ENCODE results near the gene LGI4.

The LGI4 gene

GRCh38 chr19:35100588-35101533, 34.0 kb downstream of the LGI4 start:
- Histone ChIP-seq H2AFZ (ENCODE audit: low read depth) (no peak overlapping the region), H3K9ac (no peak overlapping the region), H3K4me1 (ENCODE audit: low read depth, poor library complexity, severe bottlenecking) (no peaks in the 10 kb centered on the region), H3K4me2 (no peak overlapping the region), H4K20me1 (ENCODE audit: insufficient read depth) (no peaks in the 10 kb centered on the region), H3K79me2 (ENCODE audit: insufficient read depth, low read depth) (no peaks in the 10 kb centered on the region), H3K27ac (no peak overlapping the region), H3K36me3 (ENCODE audit: insufficient read depth) (no peaks in the 10 kb centered on the region), H3K4me3 (IDR thresholded peaks at IDR 0.05; ENCODE audit: insufficient read depth, low read depth, low read length) (no peak overlapping the region), H3K27me3 (ENCODE audit: insufficient read depth, low read depth) (peaks cover 6% of the 10 kb centered on the region; the same call in 1 of the 2 replicates)
- no peak for TF ChIP-seq CTCF (conservative IDR thresholded peaks at IDR 0.05; ENCODE audit: low read depth, low read length)

GRCh38 chr19:35099897-35100275, 35.0 kb downstream of the LGI4 start:
- Histone ChIP-seq H3K4me1 (ENCODE audit: low read depth, poor library complexity, severe bottlenecking) (no peaks in the 10 kb centered on the region), H3K36me3 (ENCODE audit: insufficient read depth) (no peaks in the 10 kb centered on the region), H3K9ac (no peak overlapping the region), H4K20me1 (ENCODE audit: insufficient read depth) (no peaks in the 10 kb centered on the region), H3K4me3 (IDR thresholded peaks at IDR 0.05; ENCODE audit: insufficient read depth, low read depth, low read length) (no peak overlapping the region), H2AFZ (ENCODE audit: low read depth) (no peak overlapping the region), H3K27ac (no peak overlapping the region), H3K4me2 (no peak overlapping the region), H3K27me3 (ENCODE audit: insufficient read depth, low read depth) (peaks cover 6% of the 10 kb centered on the region; the same call in 1 of the 2 replicates), H3K79me2 (ENCODE audit: insufficient read depth, low read depth) (no peaks in the 10 kb centered on the region)
- no peak for TF ChIP-seq CTCF (conservative IDR thresholded peaks at IDR 0.05; ENCODE audit: low read depth, low read length)

- Histone ChIP-seq H3K27me3 (ENCODE audit: insufficient read depth, low read depth) (peaks cover 6% of the 10 kb centered on the region; the same call in 1 of the 2 replicates), H3K27ac (no peak overlapping the region), H4K20me1 (ENCODE audit: insufficient read depth) (no peaks in the 10 kb centered on the region), H3K4me3 (IDR thresholded peaks at IDR 0.05; ENCODE audit: insufficient read depth, low read depth, low read length) (no peak overlapping the region), H3K79me2 (ENCODE audit: insufficient read depth, low read depth) (no peaks in the 10 kb centered on the region), H3K9ac (no peak overlapping the region), H2AFZ (ENCODE audit: low read depth) (no peak overlapping the region), H3K4me2 (no peak overlapping the region), H3K4me1 (ENCODE audit: low read depth, poor library complexity, severe bottlenecking) (no peaks in the 10 kb centered on the region), H3K36me3 (ENCODE audit: insufficient read depth) (no peaks in the 10 kb centered on the region)
- TF ChIP-seq CTCF (conservative IDR thresholded peaks at IDR 0.05; ENCODE audit: low read depth, low read length) = no peak
These were observed 35.5 kb downstream of the LGI4 start for GRCh38 chr19:35099155-35099896.

GRCh38 chr19:35098413-35099049, 36.3 kb downstream of the LGI4 start:
- Histone ChIP-seq H3K27ac (no peak overlapping the region), H3K36me3 (ENCODE audit: insufficient read depth) (no peaks in the 10 kb centered on the region), H3K27me3 (ENCODE audit: insufficient read depth, low read depth) (peaks cover 6% of the 10 kb centered on the region; the same call in 1 of the 2 replicates), H3K4me1 (ENCODE audit: low read depth, poor library complexity, severe bottlenecking) (no peaks in the 10 kb centered on the region), H3K4me2 (no peak overlapping the region), H3K79me2 (ENCODE audit: insufficient read depth, low read depth) (no peaks in the 10 kb centered on the region), H3K9ac (no peak overlapping the region), H4K20me1 (ENCODE audit: insufficient read depth) (no peaks in the 10 kb centered on the region), H3K4me3 (IDR thresholded peaks at IDR 0.05; ENCODE audit: insufficient read depth, low read depth, low read length) (no peak overlapping the region), H2AFZ (ENCODE audit: low read depth) (no peak overlapping the region)
- no peak for TF ChIP-seq CTCF (conservative IDR thresholded peaks at IDR 0.05; ENCODE audit: low read depth, low read length)

All from KMS-11 (cell line).